ENCODE data around the gene HAL.

The HAL gene

DNA sequence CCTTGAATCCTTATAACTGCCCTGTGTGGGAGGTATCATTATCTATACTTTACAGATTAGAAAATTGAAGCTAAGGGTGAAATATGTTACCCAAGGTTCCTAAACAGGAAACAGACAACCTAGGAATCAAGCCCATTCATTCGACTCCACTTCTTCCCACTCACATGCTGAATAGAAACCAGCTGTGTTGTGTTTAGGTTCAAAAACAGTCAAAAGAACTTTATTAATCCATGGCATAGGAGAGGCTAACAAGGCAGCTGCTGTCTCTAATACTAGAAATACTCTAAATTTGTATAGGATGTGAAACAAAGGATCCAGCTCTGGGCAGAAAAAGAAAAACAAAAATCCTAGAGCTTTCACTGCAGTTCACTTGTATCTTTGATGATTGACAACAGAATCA is 43.1 kb downstream of the HAL start:
- no peaks in the 10 kb centered on the region for H3K36me3 ChIP-seq (ENCODE audit: control insufficient read depth, insufficient read depth, low read length)
- H3K27me3 ChIP-seq (replicated peaks; ENCODE audit: control insufficient read depth, insufficient read depth, low read length) = no peaks in the 10 kb centered on the region
- TF ChIP-seq, protein P1, sequence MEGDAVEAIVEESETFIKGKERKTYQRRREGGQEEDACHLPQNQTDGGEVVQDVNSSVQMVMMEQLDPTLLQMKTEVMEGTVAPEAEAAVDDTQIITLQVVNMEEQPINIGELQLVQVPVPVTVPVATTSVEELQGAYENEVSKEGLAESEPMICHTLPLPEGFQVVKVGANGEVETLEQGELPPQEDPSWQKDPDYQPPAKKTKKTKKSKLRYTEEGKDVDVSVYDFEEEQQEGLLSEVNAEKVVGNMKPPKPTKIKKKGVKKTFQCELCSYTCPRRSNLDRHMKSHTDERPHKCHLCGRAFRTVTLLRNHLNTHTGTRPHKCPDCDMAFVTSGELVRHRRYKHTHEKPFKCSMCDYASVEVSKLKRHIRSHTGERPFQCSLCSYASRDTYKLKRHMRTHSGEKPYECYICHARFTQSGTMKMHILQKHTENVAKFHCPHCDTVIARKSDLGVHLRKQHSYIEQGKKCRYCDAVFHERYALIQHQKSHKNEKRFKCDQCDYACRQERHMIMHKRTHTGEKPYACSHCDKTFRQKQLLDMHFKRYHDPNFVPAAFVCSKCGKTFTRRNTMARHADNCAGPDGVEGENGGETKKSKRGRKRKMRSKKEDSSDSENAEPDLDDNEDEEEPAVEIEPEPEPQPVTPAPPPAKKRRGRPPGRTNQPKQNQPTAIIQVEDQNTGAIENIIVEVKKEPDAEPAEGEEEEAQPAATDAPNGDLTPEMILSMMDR (IDR thresholded peaks at IDR 0.05; ENCODE audit: insufficient read depth, low read length, poor library complexity, severe bottlenecking) = no peak
- DNase-seq (ENCODE audit: extremely low read depth, insufficient read length) = no peak
- H3K4me3 ChIP-seq (replicated peaks; ENCODE audit: low read depth, low read length) = no peak overlapping the region

DNA sequence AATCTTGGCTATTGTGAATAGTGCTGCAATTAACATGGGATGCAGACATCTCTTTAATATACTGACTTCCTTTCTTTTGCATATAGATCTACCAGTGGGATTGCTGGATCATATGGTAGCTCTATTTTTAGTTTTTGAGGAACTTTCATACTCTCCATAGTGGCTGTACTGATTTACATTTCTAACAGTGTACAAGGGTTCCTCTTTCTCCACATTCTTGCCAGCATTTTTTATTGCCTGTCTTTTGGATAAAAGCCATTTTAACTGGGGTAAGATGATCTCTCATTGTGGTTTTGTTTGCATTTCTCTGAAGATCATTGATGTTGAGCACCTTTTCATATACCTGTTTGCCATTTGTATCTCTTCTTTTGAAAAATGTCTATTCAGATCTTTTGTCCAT is 44.6 kb downstream of the HAL start:
- H3K4me3 ChIP-seq (replicated peaks; ENCODE audit: low read depth, low read length) = no peak overlapping the region
- TF ChIP-seq, protein P1 (IDR thresholded peaks at IDR 0.05; ENCODE audit: insufficient read depth, low read length, poor library complexity, severe bottlenecking) = no peak
- H3K27me3 ChIP-seq (replicated peaks; ENCODE audit: control insufficient read depth, insufficient read depth, low read length) = no peaks in the 10 kb centered on the region
- H3K36me3 ChIP-seq (ENCODE audit: control insufficient read depth, insufficient read depth, low read length) = no peaks in the 10 kb centered on the region
- no peak for DNase-seq (ENCODE audit: extremely low read depth, insufficient read length)

DNA sequence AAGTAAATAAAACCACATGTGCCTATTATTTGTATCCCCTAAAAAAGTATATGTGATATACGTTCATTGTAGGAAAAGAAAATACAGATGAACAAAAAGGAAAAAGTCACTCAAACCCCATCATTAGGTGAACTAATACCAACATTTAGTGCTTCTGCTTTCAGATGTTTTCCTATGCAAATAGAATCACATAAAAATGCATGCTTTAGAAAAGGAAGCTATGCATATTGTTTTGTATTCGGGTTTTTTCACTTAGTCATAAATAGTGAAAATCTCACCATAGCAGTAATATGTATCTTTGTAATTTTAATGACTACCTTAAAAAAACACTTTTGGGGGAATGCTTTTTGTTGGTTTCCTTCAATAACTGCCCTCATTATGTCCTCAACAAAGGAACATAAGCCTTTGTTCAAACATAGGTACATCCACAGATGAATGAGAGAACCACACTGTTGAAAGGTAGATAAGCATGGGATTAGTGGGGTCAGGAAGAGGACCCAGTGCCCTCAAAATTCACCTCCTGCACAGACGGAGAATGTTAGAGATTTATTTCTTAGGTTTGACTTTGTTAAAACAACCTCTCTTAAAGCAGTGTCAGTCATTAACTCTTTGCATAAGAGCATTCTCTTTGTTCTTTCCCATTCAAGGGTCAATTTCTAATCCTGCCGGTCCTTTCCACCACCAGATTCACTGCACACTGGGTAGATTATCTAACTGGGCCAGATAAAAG is 46.5 kb downstream of the HAL start:
- TF ChIP-seq, protein P1 (IDR thresholded peaks at IDR 0.05; ENCODE audit: insufficient read depth, low read length, poor library complexity, severe bottlenecking) = no peak

DNA sequence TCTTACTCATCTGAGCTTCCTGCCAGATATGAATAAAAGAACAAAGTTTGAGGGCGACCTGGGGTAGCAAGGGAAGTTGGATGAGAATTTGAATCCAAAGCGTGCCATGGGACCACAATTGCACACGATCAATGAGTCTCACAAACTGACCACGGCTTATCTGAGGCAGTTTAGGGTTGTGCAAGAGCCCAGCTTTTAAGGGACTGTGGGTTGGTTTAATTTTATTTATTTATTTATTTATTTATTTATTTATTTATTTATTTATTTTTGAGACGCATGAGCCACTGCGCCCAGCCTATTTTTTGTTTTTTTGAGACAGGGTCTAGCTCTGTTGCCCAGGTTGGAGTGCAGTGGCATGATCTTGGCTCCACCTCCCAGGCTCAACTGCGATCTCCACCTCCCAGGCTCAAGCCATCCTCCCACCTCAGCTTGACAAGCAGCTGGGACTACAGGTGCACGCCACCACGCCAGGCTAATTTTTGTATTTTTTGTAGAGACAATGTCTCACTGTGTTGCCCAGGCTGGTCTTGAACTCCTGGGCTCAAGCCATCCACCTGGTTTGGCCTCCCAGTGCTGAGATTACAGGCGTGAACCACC is 51.9 kb downstream of the HAL start:
- no peak overlapping the region for H3K4me3 ChIP-seq (replicated peaks; ENCODE audit: low read depth, low read length)
- H3K36me3 ChIP-seq (ENCODE audit: control insufficient read depth, insufficient read depth, low read length) = no peaks in the 10 kb centered on the region
- no peak for DNase-seq (ENCODE audit: extremely low read depth, insufficient read length)
- no peaks in the 10 kb centered on the region for H3K27me3 ChIP-seq (replicated peaks; ENCODE audit: control insufficient read depth, insufficient read depth, low read length)
- TF ChIP-seq, protein P1 (IDR thresholded peaks at IDR 0.05; ENCODE audit: insufficient read depth, low read length, poor library complexity, severe bottlenecking) = no peak

More for the DNA sequence above, 46.5 kb downstream of the HAL start:
- Histone ChIP-seq H3K36me3 (ENCODE audit: control insufficient read depth, insufficient read depth, low read length) (no peaks in the 10 kb centered on the region), H3K4me3 (replicated peaks; ENCODE audit: low read depth, low read length) (no peak overlapping the region), H3K27me3 (replicated peaks; ENCODE audit: control insufficient read depth, insufficient read depth, low read length) (no peaks in the 10 kb centered on the region)
- DNase-seq (ENCODE audit: extremely low read depth, insufficient read length) = no peak

DNA sequence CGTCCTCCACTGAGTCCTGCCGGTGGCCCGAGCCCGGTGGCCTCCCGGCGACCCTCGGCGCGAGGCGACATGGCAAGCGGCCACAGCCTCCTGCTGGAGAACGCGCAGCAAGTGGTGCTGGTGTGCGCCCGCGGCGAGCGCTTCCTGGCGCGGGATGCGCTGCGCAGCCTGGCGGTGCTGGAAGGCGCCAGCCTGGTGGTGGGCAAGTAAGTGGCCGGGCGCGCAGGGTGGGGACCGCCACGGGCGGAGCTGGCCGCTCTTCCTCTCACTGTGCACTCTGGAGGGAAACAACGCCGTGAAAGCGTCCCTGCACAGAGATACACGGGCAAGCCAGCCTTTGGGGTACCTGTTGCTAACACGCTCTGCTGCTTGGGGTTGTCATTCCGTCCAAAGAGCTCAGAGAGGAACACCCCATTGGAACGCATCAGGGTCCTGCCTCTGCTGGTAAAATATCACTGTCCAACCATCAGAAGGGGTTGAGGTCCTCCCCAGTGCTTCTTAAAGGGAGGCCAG is 52.8 kb downstream of the HAL start, which contains the start of gene AMDHD1:
TSS of gene AMDHD1 (plus strand) at position 2 of the 513 bp plus-strand sequence. CDS start at position 70, 68 bp downstream.
- Histone ChIP-seq H3K4me3 (replicated peaks; ENCODE audit: low read depth, low read length) (peak within 1 kb of the TSS; percentile 83), H3K27me3 (replicated peaks; ENCODE audit: control insufficient read depth, insufficient read depth, low read length) (no peaks in the 10 kb centered on the region), H3K36me3 (ENCODE audit: control insufficient read depth, insufficient read depth, low read length) (no peaks in the 10 kb centered on the region)
- TF ChIP-seq, protein P1 (IDR thresholded peaks at IDR 0.05; ENCODE audit: insufficient read depth, low read length, poor library complexity, severe bottlenecking) = peak; percentile 12
- DNase-seq (ENCODE audit: extremely low read depth, insufficient read length) = peak; percentile 76
